Activated naive CD4-positive, alpha-beta T cell treated with anti-CD3 and anti-CD28 coated beads, Interleukin-2, amount 50 U/mL, for 16 hours (primary cell): ENCODE data around the gene CAST.

Experiments used
- DNase-seq: peaks from one replicate; pipeline ENCODE4 v3.0.0-alpha.2; 2020

CAST gene

DNA sequence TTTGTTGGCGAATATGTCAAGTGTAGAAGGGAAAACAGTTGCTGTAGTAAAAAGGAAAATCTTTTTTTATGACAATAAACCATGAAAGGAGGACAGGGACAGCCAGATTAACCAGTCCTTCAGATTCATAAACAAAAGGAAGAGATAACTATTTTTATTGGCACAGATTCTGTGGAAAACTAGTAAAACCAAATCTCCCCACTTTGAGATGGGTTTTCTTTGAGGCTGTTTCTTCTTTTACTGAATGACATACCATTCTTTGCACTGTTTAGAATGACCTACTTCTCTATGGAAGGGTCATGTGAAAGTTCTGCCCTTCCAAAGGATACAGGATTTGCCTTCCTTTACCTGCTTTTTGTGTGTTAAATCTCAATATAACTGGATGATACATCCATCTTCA lies 13.7 kb downstream of the CAST start:
- DNase-seq: no peak

DNA sequence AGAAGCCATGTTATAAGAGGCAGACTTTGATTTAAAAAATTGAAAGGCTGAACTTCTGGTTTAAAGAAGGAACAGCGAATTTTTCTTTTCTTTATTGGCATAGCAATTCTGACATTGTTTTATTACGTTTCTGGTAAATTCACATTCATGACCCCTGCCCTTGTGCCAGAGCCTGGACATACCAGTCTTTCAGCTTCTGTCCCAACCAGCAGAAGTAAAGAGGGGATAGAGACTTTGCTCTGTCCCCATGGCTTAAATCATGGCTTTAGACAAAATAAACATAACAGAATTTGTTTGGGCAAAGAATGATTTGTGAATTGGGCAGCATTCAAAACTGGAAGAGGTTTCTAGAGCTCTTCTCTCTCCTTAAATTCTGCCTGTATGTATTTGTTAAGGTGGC lies 15.3 kb downstream of the CAST start:
- DNase-seq: no peak

DNA sequence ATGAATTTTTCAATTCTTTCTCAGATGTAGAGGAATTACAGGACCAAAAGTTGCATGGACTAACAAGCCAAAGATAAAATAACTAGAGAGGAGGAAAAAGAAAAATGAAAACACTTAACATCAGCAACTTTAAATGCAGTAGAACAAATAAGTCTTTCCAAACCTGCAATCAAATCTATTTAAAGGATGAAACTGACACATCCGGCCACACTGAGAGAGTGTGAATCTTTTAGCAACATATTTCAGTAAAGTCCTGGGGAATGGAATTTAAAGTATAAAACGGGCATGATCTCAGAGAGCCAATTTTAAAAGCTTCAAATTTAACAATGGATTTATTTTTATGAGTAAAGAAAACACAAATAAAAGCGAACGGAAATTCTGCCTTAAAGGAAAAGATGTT lies 17.1 kb downstream of the CAST start:
- no peak for DNase-seq

DNA sequence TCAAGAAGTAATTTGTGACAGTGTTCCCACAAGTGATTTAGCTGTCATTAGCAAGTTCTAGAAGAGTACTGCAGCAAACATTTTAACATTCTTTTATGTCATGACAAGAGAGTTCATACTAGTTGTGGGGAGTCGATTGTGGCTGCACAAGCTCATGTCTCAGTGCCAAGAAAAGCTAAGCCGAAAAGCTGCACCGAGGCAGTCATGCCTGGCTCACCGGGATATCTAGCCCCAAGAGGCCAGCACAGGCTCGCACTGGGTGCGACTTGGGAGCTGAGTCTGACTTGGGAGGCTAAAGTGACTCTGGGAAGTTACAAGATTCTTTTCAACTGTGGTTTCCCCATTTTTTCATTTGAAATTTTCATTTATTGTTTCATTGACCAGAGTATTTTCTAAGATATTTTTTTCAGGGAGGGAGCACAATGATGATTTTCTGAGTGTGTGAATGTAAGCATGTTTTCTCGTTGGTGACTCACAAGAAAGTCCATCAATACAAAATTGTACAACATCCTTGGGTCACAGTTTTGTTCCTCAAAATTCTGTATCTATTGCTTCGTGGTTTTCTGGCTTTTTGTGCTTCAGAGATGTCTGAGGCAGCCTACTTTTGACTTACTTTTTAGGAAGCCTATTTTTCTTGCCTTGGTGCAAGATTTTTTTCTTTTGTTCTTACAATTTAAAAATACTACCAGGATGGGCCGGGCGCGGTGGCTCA lies 18.7 kb downstream of the CAST start:
- DNase-seq: no peak

DNA sequence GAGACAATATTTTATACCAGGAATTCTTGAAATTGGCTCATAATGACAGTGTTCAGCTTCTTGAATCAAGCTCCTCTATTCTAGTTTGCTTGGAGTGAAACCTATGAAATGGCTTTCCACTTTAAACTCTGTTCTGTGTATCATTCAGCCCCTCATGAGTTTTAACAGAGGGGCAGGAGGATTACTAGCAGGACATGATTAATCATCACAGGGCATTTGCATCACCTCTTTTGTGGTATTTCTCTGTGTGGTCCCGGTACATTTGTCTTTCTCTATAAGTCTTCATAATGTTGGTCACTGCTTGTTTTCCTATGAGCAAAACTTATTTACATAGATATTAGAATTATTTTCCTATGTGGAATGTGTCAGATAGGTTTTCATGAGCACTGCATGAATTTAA lies 21.2 kb downstream of the CAST start:
- DNase-seq: no peak

DNA sequence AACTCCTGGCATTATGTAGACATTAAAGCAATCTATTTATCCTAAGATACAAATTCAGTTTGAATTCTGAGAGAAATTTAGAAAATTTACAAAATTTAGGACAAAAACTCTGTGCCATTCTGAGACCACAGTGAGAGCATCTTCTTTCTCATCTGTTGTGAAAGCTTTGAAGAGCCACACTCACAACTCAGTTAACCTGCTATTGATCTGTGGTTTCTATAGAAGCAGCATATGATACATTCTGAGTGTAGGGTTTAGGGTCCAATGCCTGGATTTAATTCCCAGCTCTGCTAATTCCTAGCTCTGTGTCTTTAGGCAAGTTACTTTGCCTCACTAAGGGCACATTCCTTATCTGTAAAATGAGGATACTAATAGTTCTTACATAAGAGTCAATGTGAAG lies 21.6 kb downstream of the CAST start:
- no peak for DNase-seq

DNA sequence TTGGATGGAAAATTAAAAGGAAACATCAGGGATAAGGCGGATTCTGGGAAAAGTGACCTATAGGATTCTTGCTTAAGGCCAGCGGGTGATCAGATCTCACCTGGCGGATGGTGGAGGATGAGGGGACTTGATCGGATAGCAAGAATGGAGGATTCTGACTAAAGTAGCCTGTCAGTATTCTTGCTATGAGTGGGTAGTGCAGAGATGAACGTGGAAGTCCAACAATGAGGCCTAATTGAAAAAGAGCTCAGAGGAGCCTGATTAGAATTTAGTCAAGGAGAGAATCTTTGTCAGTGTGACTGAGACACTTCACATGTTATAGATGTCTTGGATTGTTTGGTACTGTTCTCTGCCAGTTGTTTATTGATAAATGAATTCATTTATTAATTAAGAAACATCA lies 24.9 kb downstream of the CAST start:
- DNase-seq: no peak

DNA sequence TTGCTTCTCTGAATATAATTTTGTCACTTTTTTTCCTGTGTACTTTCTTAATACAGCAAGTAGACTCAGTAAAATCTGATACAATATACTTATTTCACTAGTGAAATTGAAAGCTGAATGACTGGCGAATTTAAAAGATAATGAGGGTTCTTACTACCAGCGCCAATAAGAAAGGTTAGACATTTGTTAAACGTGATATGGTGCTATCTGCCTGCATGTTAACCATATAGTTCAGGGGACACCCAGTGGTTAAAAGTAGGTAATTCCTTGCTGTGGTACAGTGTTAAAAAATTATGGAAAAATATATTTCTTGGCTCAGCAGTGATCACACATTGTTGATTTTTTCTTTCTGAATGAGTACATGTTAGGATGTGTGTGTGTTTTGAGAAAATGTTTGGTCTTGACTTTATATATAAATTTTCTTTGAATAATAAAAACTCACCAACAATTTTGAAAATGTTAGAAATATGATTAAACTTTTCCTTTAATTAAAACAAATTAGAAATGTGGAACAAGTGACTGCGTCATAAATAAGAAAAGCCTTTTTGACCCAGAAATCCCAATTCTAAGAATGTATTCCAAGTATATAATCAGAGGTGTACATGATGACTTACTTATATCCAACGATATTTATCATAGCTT lies 25.8 kb downstream of the CAST start:
- DNase-seq: no peak

DNA sequence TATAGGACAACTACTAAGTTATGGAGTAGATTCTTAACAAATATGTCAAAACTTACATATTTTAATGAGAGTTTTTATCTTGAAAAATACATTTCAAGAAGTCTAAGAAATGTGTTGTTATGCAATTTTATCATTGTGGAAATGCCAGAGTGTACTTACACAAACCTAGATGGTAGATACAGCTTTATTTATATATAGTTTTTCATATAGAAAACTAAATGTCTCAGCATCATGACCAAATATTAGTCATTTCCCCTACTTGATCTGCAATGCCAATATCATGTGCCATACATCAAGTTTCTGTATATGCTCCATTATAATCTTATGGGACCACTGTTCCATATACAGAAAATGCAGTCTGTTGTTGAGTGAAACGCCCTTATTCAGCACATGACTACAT lies 28.7 kb downstream of the CAST start:
- DNase-seq: no peak

DNA sequence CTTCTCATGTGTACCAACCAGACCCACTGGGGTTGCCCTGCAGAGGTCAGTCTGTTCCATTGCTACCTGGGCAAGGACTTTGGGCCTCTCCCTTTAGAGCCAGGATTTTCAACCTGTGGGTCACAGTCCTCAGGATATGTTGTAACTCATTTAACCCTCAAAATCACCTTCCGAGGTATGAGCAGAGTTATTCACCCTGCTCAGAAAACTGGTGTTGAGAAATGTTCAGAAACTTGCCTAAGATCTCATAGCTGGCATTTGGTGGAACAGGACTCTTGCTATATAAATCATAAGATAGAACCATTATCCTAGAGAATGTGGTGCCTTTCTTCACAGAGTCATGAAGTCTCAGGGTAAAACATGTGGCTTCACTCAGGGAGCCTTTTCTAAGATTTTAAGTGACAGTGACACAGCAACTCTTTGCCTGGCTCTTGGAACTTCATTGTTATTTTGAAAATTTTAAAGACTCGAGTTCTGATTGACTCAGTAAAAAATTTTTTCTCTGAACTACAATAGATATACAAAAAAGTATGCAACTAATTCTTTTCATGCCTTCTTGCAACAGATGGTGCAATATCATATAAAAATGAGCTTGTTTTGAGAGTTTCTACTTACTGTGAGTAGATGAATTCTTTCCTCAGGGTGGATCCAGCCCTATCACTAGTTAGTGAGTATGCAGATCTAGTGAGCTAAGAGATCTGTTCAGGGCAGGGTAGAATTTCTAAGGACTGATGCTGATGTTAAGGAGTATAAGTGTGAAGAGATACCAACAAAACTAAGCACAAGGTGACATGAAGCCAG lies 29.5 kb downstream of the CAST start:
- DNase-seq: no peak

DNA sequence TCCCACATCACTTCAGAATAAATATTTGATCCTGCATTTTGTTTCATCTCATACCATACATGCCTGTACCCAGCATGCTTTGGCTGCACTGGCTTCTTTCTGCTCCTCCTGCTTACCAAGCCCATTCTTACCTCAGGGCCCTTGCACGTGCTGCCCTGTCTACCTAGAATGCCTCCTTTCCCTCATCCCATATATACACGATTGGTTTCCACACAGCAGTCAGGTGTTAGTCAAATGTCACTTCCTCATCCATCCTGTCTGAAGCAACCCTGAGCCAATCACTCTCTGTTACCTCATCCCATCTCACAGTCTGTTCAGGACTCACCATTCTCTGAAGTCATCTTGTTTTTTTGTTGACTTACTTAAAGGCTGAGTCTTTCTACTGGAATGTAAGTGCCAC lies 30.3 kb downstream of the CAST start:
- DNase-seq: no peak

DNA sequence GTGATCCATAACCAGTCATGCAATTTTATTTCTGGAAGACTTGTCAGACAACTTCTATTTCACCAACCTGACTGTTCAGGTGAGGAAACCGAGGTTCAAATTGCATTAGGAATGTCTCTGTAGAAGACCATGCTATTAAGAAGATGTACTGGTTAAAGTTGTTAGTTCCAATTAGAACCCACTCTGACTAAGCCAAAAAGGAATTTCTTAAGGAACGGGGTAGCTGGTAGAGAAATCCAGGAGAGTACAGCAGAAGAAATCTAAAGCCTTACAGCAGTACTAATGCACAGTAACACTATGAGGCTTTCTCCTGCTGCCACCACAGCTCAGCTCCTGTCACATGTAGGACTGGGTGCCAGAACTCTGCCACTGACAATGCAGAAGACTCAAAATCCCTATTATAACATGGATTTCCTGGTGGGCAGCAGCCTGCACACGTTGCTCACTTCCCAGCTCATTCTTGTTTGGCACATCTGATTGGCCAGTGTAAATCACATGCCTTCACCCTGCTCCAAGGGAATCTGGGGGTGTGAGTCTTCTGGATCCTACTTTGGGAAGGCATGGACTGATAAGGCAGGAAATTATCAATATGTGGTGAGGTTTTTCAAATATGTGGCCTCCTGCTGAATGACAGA lies 37.1 kb downstream of the CAST start:
- DNase-seq: no peak

DNA sequence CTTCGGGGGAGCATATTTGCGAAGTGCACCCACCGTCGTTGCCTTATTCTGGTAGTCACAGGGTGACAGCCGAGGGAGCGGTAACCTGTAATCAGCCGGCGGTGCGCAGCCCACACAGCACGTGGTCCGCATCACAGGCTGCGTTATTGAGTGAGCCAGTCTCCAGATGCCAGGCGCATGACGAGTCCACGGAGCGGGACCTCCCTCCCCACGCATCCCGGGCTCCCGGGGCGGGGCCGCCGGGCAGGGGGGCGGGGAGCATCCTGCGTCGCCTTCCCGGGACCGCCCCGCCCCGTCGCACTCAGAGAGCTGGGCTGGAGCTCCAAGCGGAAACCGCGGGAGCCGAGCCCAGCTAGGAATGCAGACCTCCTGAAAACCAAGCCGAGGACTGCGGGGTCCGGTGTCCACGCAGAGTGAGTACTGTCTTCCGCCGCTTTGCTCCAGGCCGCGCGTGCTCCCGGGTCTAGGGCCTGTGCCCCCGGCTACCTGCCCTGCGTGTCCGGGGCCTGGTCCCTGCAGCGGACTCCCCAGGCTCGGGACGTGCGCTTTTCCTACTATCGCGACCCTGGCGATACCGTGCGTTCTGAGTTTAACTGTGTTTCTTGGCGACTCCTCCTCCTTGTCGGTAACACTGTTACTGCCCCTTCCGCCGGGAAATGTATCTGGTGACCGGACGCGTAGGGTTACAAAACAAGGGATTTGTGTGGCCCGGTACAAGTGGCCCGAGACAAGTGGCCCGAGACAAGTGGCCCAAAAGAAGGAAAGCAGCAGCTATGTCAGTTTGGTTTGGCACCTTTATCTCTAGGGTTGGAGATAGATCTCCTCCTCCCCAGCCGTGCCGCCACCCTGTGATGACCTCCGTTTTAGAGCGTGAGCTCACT lies 40.6 kb downstream of the CAST start:
- DNase-seq: peak; percentile 86

DNA sequence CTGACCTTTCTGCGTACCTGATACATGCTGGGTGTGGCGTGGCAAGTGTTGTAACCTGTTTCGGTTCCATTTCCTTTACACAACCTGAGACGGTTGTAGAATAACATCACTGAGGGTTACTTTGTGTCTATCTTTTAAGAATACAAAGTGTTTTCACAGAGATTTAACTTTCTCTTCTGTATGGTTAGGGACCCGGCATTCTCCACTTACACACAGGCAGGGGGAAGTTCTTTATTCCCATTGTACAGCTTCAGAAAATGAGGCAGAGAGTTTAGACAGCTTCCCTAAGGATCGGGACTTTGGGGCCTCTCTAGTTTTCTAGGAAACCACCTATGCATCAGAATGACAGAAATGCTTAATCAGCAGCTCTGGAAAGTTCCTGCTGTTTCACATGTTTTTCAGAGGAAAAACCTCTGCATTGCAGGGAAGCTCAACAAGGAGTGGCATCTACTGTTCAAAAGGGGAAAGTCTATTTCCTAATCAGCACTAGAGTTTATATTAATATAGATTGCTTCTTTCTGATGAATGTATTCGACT lies 41.3 kb downstream of the CAST start:
- no peak for DNase-seq

DNA sequence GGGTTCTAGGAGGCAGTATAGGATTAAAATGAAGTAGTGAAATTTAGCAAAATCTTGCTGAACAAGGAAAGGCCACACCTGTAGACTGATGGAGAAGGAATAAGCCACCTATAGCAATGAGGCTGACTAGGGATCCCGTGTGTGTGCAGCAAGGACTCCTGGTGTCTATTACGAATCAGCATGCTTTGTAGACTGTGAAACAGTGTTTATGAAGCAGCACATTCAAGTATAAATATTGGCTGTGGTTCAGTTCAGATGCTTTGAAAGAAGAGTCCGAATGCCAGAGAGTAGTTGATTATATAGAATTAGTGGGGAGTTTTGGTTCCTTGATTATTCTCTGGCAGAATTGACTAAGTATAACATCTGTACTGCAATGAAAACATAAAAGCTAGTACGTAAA lies 41.8 kb downstream of the CAST start:
- DNase-seq: no peak

DNA sequence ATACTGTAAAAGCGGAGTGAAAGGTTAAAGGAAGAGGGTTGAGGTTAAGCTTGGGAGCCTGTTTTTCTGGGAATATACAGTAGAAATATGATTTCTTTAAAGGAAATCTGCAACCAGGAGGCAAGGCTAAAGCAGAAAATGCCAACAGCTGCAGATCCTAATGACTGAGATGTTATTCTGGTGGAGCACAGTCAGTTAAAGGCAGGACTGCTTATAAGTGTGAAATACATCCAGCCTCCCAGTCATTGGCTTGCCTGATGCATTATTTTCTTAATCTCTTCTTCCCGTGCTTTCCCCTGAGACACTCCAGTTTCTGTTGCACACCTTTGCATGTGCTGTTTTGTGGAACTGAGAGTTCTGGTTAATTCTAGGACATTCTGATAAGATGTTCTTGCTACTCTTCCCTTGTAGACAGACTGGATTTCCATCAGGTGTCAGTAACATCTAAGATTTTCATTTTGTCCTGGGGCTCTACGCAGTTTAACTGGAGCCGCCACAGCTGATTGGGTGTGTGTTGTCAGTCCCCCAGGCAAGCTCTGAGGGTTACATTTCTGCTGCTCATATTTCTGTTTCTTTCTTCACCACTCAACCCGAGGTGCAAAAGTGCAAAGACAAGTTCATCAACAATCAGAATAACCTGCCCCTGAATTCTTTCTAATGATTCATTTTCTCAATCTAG lies 44.4 kb downstream of the CAST start:
- no peak for DNase-seq

DNA sequence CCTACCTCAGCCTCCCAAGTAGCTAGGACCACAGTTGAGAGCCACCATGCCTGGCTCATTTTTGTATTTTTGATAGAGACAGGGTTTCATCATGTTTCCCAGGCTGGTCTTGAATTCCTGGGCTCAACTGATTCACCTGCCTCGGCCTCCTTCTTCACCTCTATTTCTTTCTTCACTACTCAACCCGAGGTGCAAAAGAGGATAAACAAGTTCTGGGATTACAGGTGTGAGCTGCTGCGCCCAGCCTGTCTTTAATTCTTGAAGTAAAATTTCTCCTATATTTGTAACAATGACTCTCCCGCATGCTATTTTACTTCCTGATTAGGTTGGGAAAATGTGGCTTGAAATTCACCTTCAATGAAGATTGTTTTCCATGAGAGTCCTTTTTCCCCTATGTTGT lies 46.4 kb downstream of the CAST start:
- no peak for DNase-seq

DNA sequence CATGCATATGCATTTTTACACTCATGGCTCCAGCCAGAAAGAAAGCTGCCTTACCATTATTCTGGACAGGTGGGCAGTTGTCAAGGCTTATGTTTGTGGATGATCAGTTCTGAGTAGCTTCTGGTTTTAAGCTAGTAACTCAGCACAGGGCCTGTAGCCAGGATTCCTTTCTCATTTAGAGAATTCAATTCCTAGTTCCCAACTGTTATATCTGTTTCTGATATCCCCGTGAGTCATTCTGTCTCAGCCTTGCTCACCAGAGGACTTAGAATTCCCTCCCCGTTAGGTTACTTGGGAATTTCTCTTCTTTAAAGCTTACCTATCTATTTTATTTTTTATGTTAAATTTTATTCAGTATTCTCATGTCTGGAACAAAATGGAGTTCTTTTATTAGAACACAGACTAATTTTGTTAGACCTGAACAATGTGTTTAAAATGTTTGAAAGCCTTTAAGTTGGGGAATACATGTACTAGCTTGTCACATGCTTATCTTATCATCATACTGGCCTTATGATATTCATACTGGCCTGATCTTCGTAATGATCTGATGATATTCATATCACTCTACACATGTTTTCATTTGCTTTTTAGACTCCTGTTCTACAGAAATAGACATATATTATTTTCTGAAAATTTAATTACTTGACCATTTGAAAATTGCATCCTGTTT lies 47.1 kb downstream of the CAST start:
- no peak for DNase-seq

DNA sequence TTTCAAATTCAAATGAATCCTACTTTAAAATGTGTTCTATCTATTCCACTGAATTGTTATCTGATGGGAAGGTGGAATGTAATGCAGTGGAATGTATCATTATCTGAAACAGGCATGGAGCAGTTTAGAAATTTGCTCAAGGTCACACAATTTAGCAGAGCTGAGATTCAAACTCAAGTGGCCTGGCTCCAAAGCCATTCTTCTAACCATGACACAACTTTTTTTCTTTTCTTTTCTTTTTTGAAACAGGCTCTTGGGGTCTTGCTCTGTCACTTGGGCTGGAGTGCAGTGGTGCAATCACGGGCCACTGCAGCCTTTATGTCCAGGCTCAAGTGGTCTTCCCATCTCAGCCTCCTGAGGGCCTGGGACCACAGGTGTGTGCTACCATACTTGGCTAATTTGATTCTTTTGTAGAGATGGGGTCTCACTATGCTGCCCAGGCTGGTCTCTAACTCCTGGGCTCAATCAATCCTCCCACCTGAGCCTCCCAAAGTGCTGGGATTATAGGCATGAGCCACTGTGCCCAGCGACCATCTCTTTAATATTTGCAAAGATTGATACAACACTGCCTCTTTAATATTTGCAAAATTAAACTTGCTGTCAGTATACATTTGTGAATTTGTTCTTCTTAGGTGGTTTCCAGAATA lies 50.0 kb downstream of the CAST start:
- no peak for DNase-seq

DNA sequence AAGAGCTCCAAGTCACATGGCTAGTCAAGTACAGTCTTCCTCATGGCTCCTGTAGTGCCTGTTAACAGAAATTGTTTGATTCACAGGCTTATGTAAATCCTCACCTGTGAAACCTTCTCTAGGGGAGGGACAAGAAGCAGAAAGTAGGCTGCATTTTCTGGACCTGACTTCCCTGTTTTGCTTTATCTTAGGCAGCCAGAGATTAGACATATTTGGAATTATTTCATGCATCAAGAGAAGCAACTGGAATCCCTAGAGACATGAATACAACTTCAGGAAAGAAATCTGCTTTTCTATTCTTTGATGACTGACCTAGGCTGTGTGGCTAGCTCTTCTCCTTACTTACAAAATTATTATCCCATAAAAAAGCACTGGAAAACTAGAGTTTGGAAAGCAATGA lies 52.3 kb downstream of the CAST start:
- DNase-seq: no peak
